CD14-positive monocyte (primary cell): ENCODE data around the gene TCL1A. TPM values are rescaled to one million over a fixed set of nuclear protein-coding genes. Genes with fewer than 3 reads are reported as not detected.

Experiments
- DNase-seq, 3 donors: peaks; one replicate each; pipeline ENCODE4 v3.0.0-alpha.2; 2011 to 2022
- H2AFZ ChIP-seq: 2 replicates; pipeline ENCODE4 v1.6.0; 2012; ENCODE audit warnings: mild to moderate bottlenecking, low read depth, low read length, inconsistent platforms; ENCODE audit not compliant: insufficient read depth, poor library complexity, severe bottlenecking
- H3K27ac ChIP-seq, 2 donors: 1 replicate in 1 of 2; 2 replicates in 1 of 2; pipeline ENCODE4 v1.5.1; 2012 to 2013; ENCODE audit warnings: low read length in 2 of 2, control low read depth in 1 of 2, inconsistent platforms in 1 of 2, low read depth in 1 of 2, mild to moderate bottlenecking in 1 of 2
- H3K27me3 ChIP-seq, 2 donors: one replicate each; pipeline versions ENCODE4 v1.6.0 to v1.6.1; 2011 to 2013; ENCODE audit warnings: low read length in 2 of 2; ENCODE audit not compliant: control insufficient read depth in 2 of 2, insufficient read depth in 2 of 2
- H3K36me3 ChIP-seq, 2 donors: replicated peaks in 1 of 2; 1 replicate in 1 of 2; 2 replicates in 1 of 2; pipeline versions ENCODE4 v1.5.1 to v1.6.1; 2012 to 2013; ENCODE audit warnings: low read length in 2 of 2, control low read depth in 1 of 2, inconsistent platforms in 1 of 2, mild to moderate bottlenecking in 1 of 2; ENCODE audit not compliant: insufficient read depth in 2 of 2, control insufficient read depth in 1 of 2
- H3K4me1 ChIP-seq, 2 donors: 1 replicate in 1 of 2; 2 replicates in 1 of 2; pipeline versions ENCODE4 v1.5.1 to v1.6.1; 2012 to 2013; ENCODE audit warnings: low read length in 2 of 2, control low read depth in 1 of 2, inconsistent platforms in 1 of 2, mild to moderate bottlenecking in 1 of 2, moderate library complexity in 1 of 2; ENCODE audit not compliant: insufficient read depth in 2 of 2, control insufficient read depth in 1 of 2
- H3K4me2 ChIP-seq: replicated peaks from 2 replicates; pipeline ENCODE3; 2012; ENCODE audit warnings: low read length, moderate library complexity, mild to moderate bottlenecking; ENCODE audit not compliant: poor library complexity, severe bottlenecking; ENCODE audit errors: extremely low read depth
- H3K4me3 ChIP-seq, 3 experiments: fragments of 200-600 bp in 1 of 3; sonication (generic) in 1 of 3; replicated peaks in 1 of 3; 1 replicate in 2 of 3; 2 replicates in 1 of 3; pipeline ENCODE4 v1.5.1; 2011 to 2013; ENCODE audit warnings: low read length in 3 of 3, mild to moderate bottlenecking in 3 of 3, control low read depth in 2 of 3, low read depth in 2 of 3, inconsistent platforms in 1 of 3, moderate library complexity in 1 of 3
- H3K79me2 ChIP-seq: 2 replicates; pipeline ENCODE4 v1.6.0; 2012; ENCODE audit warnings: mild to moderate bottlenecking, control low read depth, inconsistent platforms, low read length, moderate library complexity; ENCODE audit not compliant: insufficient read depth
- H3K9ac ChIP-seq: 2 replicates; pipeline ENCODE4 v1.6.0; 2017; ENCODE audit warnings: low read length, mild to moderate bottlenecking; ENCODE audit not compliant: insufficient read depth, poor library complexity, severe bottlenecking
- H3K9me3 ChIP-seq, 2 donors: replicated peaks in 1 of 2; 1 replicate in 1 of 2; 2 replicates in 1 of 2; pipeline versions ENCODE4 v1.5.1 to v1.6.1; 2012 to 2013; ENCODE audit warnings: low read length in 2 of 2, control low read depth in 1 of 2; ENCODE audit not compliant: control insufficient read depth in 1 of 2, insufficient read depth in 1 of 2
- H4K20me1 ChIP-seq: 2 replicates; pipeline ENCODE4 v1.6.0; 2012; ENCODE audit warnings: mild to moderate bottlenecking, low read length, control low read depth, moderate library complexity; ENCODE audit not compliant: insufficient read depth
- H3K27ac Mint-ChIP-seq, 7 donors: one replicate each; pipeline ENCODE4 v1.8.0; 2020; ENCODE audit warnings: mild to moderate bottlenecking in 7 of 7, mixed read lengths in 7 of 7, moderate library complexity in 6 of 7, inconsistent platforms in 2 of 7
- H3K27me3 Mint-ChIP-seq, 3 donors: one replicate each; pipeline ENCODE4 v1.8.0; 2021 to 2022; ENCODE audit warnings: low read depth in 3 of 3, mild to moderate bottlenecking in 3 of 3, mixed read lengths in 3 of 3, moderate library complexity in 3 of 3, inconsistent platforms in 1 of 3
- H3K36me3 Mint-ChIP-seq, 2 donors: one replicate each; pipeline ENCODE4 v1.8.0; 2020; ENCODE audit warnings: mixed read lengths in 2 of 2, inconsistent platforms in 1 of 2, mild to moderate bottlenecking in 1 of 2
- H3K4me1 Mint-ChIP-seq: one replicate; pipeline ENCODE4 v1.8.0; 2020; ENCODE audit warnings: mild to moderate bottlenecking, mixed read lengths
- H3K4me3 Mint-ChIP-seq, 2 donors: one replicate each; pipeline ENCODE4 v1.8.0; 2020; ENCODE audit warnings: mild to moderate bottlenecking in 2 of 2, mixed read lengths in 2 of 2, moderate library complexity in 1 of 2
- H3K9me3 Mint-ChIP-seq, 7 donors: one replicate each; pipeline ENCODE4 v1.8.0; 2020 to 2022; ENCODE audit warnings: mixed read lengths in 7 of 7, mild to moderate bottlenecking in 6 of 7, moderate library complexity in 6 of 7, inconsistent platforms in 2 of 7
- WGBS: methylation state at CpG from one replicate; pipeline ENCODE4 v1.1.5; 2013; ENCODE audit warnings: missing lambda C conversion rate; ENCODE audit not compliant: insufficient coverage; 5-methylcytosine and 5-hydroxymethylcytosine counted together
- intact Hi-C, 2 donors: fragments of 100-400 bp; cut with micrococcal nuclease; formaldehyde crosslinking; loops; one replicate each; pipeline versions ENCODE4 v1.15.0 to v1.15.1; 2023
- polyA plus RNA-seq, 3 donors: library from polyadenylated mRNA; depleted of rRNA in 1 of 3; unstranded in 2 of 3; stranded (reverse) in 1 of 3; fragments of 300-500 nt in 2 of 3; fragments of >200 nt in 1 of 3; fragmentation: Illumina TruSeq in 2 of 3; gene quantifications; 1 replicate in 2 of 3; 2 replicates in 1 of 3; pipeline ENCODE4 v1.2.3, GENCODE V29; 2012 to 2021
- TF ChIP-seq, protein P1 (sequence below): fragments of 200-600 bp; IDR thresholded peaks from one replicate; pipeline ENCODE4 v1.8.0; 2022; ENCODE audit warnings: antibody characterized with exemption, mild to moderate bottlenecking

TCL1A gene
- polyA plus RNA-seq, 3 donors = 1.0 to 1.3 (median 1.1) TPM

DNA sequence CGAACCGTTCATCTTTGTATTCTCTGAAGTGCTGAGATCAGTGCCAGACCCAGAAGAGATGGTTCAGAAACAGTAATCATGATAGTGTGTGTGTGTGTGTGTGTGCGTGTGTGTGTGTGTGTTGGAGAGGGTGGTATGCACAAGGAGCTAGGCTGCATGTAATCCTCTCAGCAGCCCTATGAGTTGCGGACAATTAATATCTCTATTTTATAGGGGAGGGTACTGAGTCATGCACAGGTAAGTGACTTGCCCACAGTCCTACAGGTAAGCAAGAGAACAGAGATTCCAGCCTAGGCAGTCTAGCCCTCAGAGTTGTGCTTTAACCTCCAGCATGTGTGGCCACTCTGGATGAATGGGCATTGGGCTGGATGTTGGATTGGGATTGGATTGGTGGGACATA lies 27.9 kb upstream of the TCL1A start:
- TF ChIP-seq, protein P1, sequence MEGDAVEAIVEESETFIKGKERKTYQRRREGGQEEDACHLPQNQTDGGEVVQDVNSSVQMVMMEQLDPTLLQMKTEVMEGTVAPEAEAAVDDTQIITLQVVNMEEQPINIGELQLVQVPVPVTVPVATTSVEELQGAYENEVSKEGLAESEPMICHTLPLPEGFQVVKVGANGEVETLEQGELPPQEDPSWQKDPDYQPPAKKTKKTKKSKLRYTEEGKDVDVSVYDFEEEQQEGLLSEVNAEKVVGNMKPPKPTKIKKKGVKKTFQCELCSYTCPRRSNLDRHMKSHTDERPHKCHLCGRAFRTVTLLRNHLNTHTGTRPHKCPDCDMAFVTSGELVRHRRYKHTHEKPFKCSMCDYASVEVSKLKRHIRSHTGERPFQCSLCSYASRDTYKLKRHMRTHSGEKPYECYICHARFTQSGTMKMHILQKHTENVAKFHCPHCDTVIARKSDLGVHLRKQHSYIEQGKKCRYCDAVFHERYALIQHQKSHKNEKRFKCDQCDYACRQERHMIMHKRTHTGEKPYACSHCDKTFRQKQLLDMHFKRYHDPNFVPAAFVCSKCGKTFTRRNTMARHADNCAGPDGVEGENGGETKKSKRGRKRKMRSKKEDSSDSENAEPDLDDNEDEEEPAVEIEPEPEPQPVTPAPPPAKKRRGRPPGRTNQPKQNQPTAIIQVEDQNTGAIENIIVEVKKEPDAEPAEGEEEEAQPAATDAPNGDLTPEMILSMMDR = no peak
- no peak overlapping the region for H3K27ac ChIP-seq
- no peak overlapping the region for H3K4me3 Mint-ChIP-seq
- H3K36me3 Mint-ChIP-seq = no peaks in the 10 kb centered on the region
- no peak overlapping the region for H3K9ac ChIP-seq
- DNase-seq = no peak
- no peak overlapping the region for H3K4me3 ChIP-seq
- no peak overlapping the region for H3K27ac Mint-ChIP-seq
- H3K4me1 Mint-ChIP-seq = peaks cover 2% of the 10 kb centered on the region
- H3K4me1 ChIP-seq = no peaks in the 10 kb centered on the region
- no peak overlapping the region for H3K4me2 ChIP-seq
- no CpG with 5 or more reads among the region's 4 CpGs for WGBS
- H4K20me1 ChIP-seq = no peaks in the 10 kb centered on the region
- peaks cover 2 to 9% (median 4%) of the 10 kb centered on the region in 7 donors for H3K9me3 Mint-ChIP-seq
- H3K27me3 ChIP-seq = no peaks in the 10 kb centered on the region
- no peaks in the 10 kb centered on the region for H3K79me2 ChIP-seq
- no peak overlapping the region for H2AFZ ChIP-seq
- H3K9me3 ChIP-seq = no peaks in the 10 kb centered on the region
- H3K36me3 ChIP-seq = no peaks in the 10 kb centered on the region
- intact Hi-C loops = no loop called here
- H3K27me3 Mint-ChIP-seq = peaks cover 0 to 6% (median 0%) of the 10 kb centered on the region in 3 donors

DNA sequence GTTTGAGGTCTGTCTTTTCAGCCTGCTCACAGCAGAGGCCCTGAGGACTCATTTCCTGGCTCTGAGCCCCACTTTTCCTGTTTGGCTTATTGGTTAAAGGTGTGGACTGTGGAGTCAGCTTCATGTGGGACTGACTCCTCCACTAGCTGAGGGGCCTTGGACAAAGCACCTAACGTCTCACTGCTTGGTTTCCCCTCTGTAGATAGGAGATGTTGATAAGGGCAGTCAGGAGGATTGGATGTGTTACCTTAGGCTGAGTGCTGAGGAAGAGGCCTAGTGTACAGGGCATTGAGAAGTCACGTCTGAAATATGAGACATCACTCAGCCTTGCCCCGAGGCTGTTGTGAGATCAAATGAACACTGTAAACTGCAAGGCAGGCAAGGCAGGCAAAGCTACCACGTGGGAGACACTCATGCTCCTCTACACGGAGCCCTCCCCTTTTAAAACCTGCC lies 27.1 kb upstream of the TCL1A start:
- Histone ChIP-seq H2AFZ (no peak overlapping the region), H3K4me3 (no peak overlapping the region), H3K4me1 (no peaks in the 10 kb centered on the region), H3K36me3 (no peaks in the 10 kb centered on the region), H3K9ac (no peak overlapping the region), H3K4me2 (no peak overlapping the region), H3K9me3 (no peaks in the 10 kb centered on the region), H3K79me2 (no peaks in the 10 kb centered on the region), H4K20me1 (no peaks in the 10 kb centered on the region), H3K27ac (no peak overlapping the region), H3K27me3 (no peaks in the 10 kb centered on the region)
- H3K36me3 Mint-ChIP-seq = no peaks in the 10 kb centered on the region
- DNase-seq = no peak
- H3K9me3 Mint-ChIP-seq = peaks cover 2 to 9% (median 4%) of the 10 kb centered on the region in 7 donors
- intact Hi-C loops = no loop called here
- peaks cover 0 to 7% (median 0%) of the 10 kb centered on the region in 3 donors for H3K27me3 Mint-ChIP-seq
- H3K27ac Mint-ChIP-seq = no peak overlapping the region
- peaks cover 2% of the 10 kb centered on the region for H3K4me1 Mint-ChIP-seq
- 40% methylated on average over 4 of the region's 5 CpGs for WGBS
- H3K4me3 Mint-ChIP-seq = no peak overlapping the region
- TF ChIP-seq, protein P1 = no peak
